HG03520 (cell line): ENCODE data around the gene CHID1.

Source experiments
- ATAC-seq: cut with Tn5 transposase; IDR thresholded peaks from one replicate; pipeline ENCODE4 v1.9.1; 2021; ENCODE audit warnings: mild to moderate bottlenecking, moderate library complexity; ENCODE audit not compliant: unreplicated experiment

Gene CHID1

GRCh38 chr11:865462-866430 lies 44.9 kb downstream of the CHID1 start:
- ATAC-seq: no peak

GRCh38 chr11:864898-865297 lies 45.7 kb downstream of the CHID1 start:
- ATAC-seq: no peak

- no peak for ATAC-seq
Measured at GRCh38 chr11:863910-864827, 46.4 kb downstream of the CHID1 start.

- ATAC-seq: no peak
Measured at GRCh38 chr11:863023-863909, 47.3 kb downstream of the CHID1 start.

GRCh38 chr11:862696-863022 lies 48.0 kb downstream of the CHID1 start:
- no peak for ATAC-seq

- no peak for ATAC-seq
Measured at GRCh38 chr11:862081-862661, 48.4 kb downstream of the CHID1 start.

GRCh38 chr11:861105-861479 lies 49.5 kb downstream of the CHID1 start:
- ATAC-seq: no peak

GRCh38 chr11:860234-861104 lies 50.1 kb downstream of the CHID1 start:
- no peak for ATAC-seq

GRCh38 chr11:859394-860131 lies 51.0 kb downstream of the CHID1 start:
- no peak for ATAC-seq

- no peak for ATAC-seq
Measured at GRCh38 chr11:858762-859339, 51.8 kb downstream of the CHID1 start.

GRCh38 chr11:858053-858761 lies 52.4 kb downstream of the CHID1 start:
- ATAC-seq: no peak

GRCh38 chr11:856397-856796 lies 54.2 kb downstream of the CHID1 start:
- ATAC-seq: no peak

GRCh38 chr11:855796-856195 lies 54.8 kb downstream of the CHID1 start:
- ATAC-seq: no peak

GRCh38 chr11:855330-855674 lies 55.3 kb downstream of the CHID1 start:
- ATAC-seq: no peak

- ATAC-seq: no peak
Measured at GRCh38 chr11:854601-855329, 55.8 kb downstream of the CHID1 start.

GRCh38 chr11:853682-854448 lies 56.7 kb downstream of the CHID1 start:
- no peak for ATAC-seq

GRCh38 chr11:852762-853161 lies 57.8 kb downstream of the CHID1 start:
- no peak for ATAC-seq
